ENCODE measurements around the gene MFNG. TPM values are rescaled to one million over a fixed set of nuclear protein-coding genes. Genes with fewer than 3 reads are reported as not detected.

Gene MFNG
- total RNA-seq, 1 experiment from 2014 or later, result 4.5 TPM

GRCh38 chr22:37491559-37492427, 5.6 kb upstream of the MFNG start:
- Histone ChIP-seq H3K36me3 (ENCODE audit: control insufficient read depth in 1 of 2, insufficient read depth in 2 of 2, low read length in 2 of 2) (peaks cover 7 to 20% of the 10 kb centered on the region in 2 experiments; a peak in 3 of 4 replicates), H3K9ac (ENCODE audit: low read length) (no peak overlapping the region), H3K4me3 (replicated peaks in 1 of 2; ENCODE audit: low read depth in 1 of 2, low read length in 2 of 2) (no peak overlapping the region), H3K27me3 (ENCODE audit: insufficient read depth, low read length) (no peaks in the 10 kb centered on the region), H3K27ac (ENCODE audit: low read depth, low read length) (no peak overlapping the region; the same call in 1 of the 2 replicates), H3K9me3 (ENCODE audit: control insufficient read depth in 1 of 2, insufficient read depth in 1 of 2, low read depth in 1 of 2, low read length in 2 of 2) (no peaks in the 10 kb centered on the region), H3K9me2 (ENCODE audit: insufficient read depth) (no peaks in the 10 kb centered on the region), H3K4me1 (ENCODE audit: control insufficient read depth in 1 of 2, insufficient read depth in 2 of 2, low read length in 2 of 2) (peaks cover 6 to 34% of the 10 kb centered on the region in 2 experiments), H3K79me2 (ENCODE audit: insufficient read depth, low read length) (no peaks in the 10 kb centered on the region), H4K20me1 (ENCODE audit: insufficient read depth) (no peaks in the 10 kb centered on the region), H2AFZ (ENCODE audit: low read depth, low read length, poor library complexity, severe bottlenecking) (no peak overlapping the region), H3K4me2 (ENCODE audit: low read length) (no peak overlapping the region)
- TF ChIP-seq SP1 (IDR thresholded peaks at IDR 0.05; ENCODE audit: low read depth), result no peak
- CTCF ChIA-PET, result interaction anchor here (1.7 kb wide), 1 partner anchor 20 kb away, joined by 5 read pairs; no protein-coding TSS in a partner anchor
- POLR2A ChIA-PET, result no interaction called here
- RAD21 ChIA-PET (ENCODE audit: low non-redundant PET in 1 of 2, low total read pairs in 2 of 2, uncharacterized antibody in 2 of 2, unreplicated experiment in 2 of 2), result no interaction called here
- intact Hi-C loops (cut with micrococcal nuclease), result no loop called here
- ATAC-seq (no peak), DNase-seq (ENCODE audit: low read depth, low spot score) (no peak)
- no TSS peak for BruUV-seq (replicated peaks)

- H3K9me3 ChIP-seq (ENCODE audit: control insufficient read depth in 1 of 2, insufficient read depth in 1 of 2, low read depth in 1 of 2, low read length in 2 of 2), result no peaks in the 10 kb centered on the region
- ChIA-PET CTCF (no interaction called here), POLR2A (no interaction called here), RAD21 (ENCODE audit: low non-redundant PET in 1 of 2, low total read pairs in 2 of 2, uncharacterized antibody in 2 of 2, unreplicated experiment in 2 of 2) (no interaction called here)
- no peaks in the 10 kb centered on the region for H3K9me2 ChIP-seq (ENCODE audit: insufficient read depth)
- H3K4me1 ChIP-seq (ENCODE audit: control insufficient read depth in 1 of 2, insufficient read depth in 2 of 2, low read length in 2 of 2), result peaks cover 12 to 35% of the 10 kb centered on the region in 2 experiments
- no peak for TF ChIP-seq REST (IDR thresholded peaks at IDR 0.05; ENCODE audit: low read depth)
- TF ChIP-seq SRF (IDR thresholded peaks at IDR 0.05; ENCODE audit: low read depth), result no peak
- TF ChIP-seq POLR2A (IDR thresholded peaks at IDR 0.05; ENCODE audit: borderline replicate concordance, extremely low read depth, insufficient read depth, insufficient read length), result no peak
- no peak for TF ChIP-seq EZH2 (IDR thresholded peaks at IDR 0.05)
- no peak overlapping the region for H3K27ac ChIP-seq (ENCODE audit: low read depth, low read length)
- no peak overlapping the region for H2AFZ ChIP-seq (ENCODE audit: low read depth, low read length, poor library complexity, severe bottlenecking)
- H4K20me1 ChIP-seq (ENCODE audit: insufficient read depth), result no peaks in the 10 kb centered on the region
- no peak overlapping the region for H3K4me2 ChIP-seq (ENCODE audit: low read length)
- intact Hi-C loops (cut with micrococcal nuclease), result no loop called here
- no peaks in the 10 kb centered on the region for H3K79me2 ChIP-seq (ENCODE audit: insufficient read depth, low read length)
- H3K36me3 ChIP-seq (ENCODE audit: control insufficient read depth in 1 of 2, insufficient read depth in 2 of 2, low read length in 2 of 2), result peaks cover 5 to 16% of the 10 kb centered on the region in 2 experiments; a peak in 3 of 4 replicates
- no peak overlapping the region for H3K4me3 ChIP-seq (replicated peaks in 1 of 2; ENCODE audit: low read depth in 1 of 2, low read length in 2 of 2)
- ATAC-seq, result no peak
- H3K27me3 ChIP-seq (ENCODE audit: insufficient read depth, low read length), result no peaks in the 10 kb centered on the region
- BruUV-seq (replicated peaks), result no TSS peak
- DNase-seq (ENCODE audit: low read depth, low spot score), result no peak
- no peak overlapping the region for H3K9ac ChIP-seq (ENCODE audit: low read length)
Measured at GRCh38 chr22:37491106-37491505, 4.9 kb upstream of the MFNG start.

Measured in HCT116 (cell line).